Gastrocnemius medialis (tissue), 4 donors: Measurements from ENCODE around the gene DNAJC21.

ENCODE experiments used
- POLR2A ChIP-seq, 2 donors: fragments of 450-650 bp; IDR thresholded peaks; one replicate each; pipeline ENCODE4 v1.6.1; 2017; ENCODE audit warnings: antibody characterized with exemption in 2 of 2, mild to moderate bottlenecking in 2 of 2, moderate library complexity in 2 of 2
- TF ChIP-seq, protein P1 (sequence below), 5 experiments: fragments of 450-650 bp in 3 of 5; fragments of 200-600 bp in 2 of 5; sonication (generic) in 2 of 5; IDR thresholded peaks in 4 of 5; conservative IDR thresholded peaks in 1 of 5; 1 replicate in 4 of 5; 2 replicates in 1 of 5; pipeline ENCODE4 v1.5.1; 2016 to 2019; ENCODE audit warnings: antibody characterized with exemption in 5 of 5, mild to moderate bottlenecking in 3 of 5, moderate library complexity in 3 of 5

GRCh38 chr5:34991486-34992238 is 62.3 kb downstream of the DNAJC21 start:
- TF ChIP-seq, protein P1, sequence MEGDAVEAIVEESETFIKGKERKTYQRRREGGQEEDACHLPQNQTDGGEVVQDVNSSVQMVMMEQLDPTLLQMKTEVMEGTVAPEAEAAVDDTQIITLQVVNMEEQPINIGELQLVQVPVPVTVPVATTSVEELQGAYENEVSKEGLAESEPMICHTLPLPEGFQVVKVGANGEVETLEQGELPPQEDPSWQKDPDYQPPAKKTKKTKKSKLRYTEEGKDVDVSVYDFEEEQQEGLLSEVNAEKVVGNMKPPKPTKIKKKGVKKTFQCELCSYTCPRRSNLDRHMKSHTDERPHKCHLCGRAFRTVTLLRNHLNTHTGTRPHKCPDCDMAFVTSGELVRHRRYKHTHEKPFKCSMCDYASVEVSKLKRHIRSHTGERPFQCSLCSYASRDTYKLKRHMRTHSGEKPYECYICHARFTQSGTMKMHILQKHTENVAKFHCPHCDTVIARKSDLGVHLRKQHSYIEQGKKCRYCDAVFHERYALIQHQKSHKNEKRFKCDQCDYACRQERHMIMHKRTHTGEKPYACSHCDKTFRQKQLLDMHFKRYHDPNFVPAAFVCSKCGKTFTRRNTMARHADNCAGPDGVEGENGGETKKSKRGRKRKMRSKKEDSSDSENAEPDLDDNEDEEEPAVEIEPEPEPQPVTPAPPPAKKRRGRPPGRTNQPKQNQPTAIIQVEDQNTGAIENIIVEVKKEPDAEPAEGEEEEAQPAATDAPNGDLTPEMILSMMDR (IDR thresholded peaks at IDR 0.05 in 4 of 5, conservative IDR thresholded peaks at IDR 0.05 in 1 of 5) = no peak
- no peak for TF ChIP-seq POLR2A (IDR thresholded peaks at IDR 0.05)
